Measurements from ENCODE around the gene MUC2.

- TF ChIP-seq CTCF (IDR thresholded peaks at IDR 0.05), result no peak
- no peak for TF ChIP-seq EZH2 (IDR thresholded peaks at IDR 0.05; ENCODE audit: borderline replicate concordance, insufficient read depth, low read depth, low read length, poor library complexity, severe bottlenecking)
Observed at GRCh38 chr11:1072116-1072820, 2.4 kb upstream of the MUC2 start.
